ELR (cell line): ENCODE measurements around the gene RIMKLB.

ENCODE experiments used
- DNase-seq: peaks from one replicate; pipeline ENCODE4 v3.0.0-alpha.2; 2015; ENCODE audit warnings: low read depth

Gene RIMKLB

GRCh38 chr12:8697476-8698131 is at the start of gene RIMKLB:
Gene RIMKLB (plus strand): TSS chr12:8697991. CDS start chr12:8713867, 15,876 bp downstream.
- peak; percentile 84 for DNase-seq

GRCh38 chr12:8648576-8649205 is 49.1 kb upstream of the RIMKLB start:
- no peak for DNase-seq

- DNase-seq = no peak
Measured at GRCh38 chr12:8655421-8655820, 42.4 kb upstream of the RIMKLB start.

GRCh38 chr12:8658346-8658745 is 39.4 kb upstream of the RIMKLB start:
- DNase-seq = peak; percentile 54

DNA sequence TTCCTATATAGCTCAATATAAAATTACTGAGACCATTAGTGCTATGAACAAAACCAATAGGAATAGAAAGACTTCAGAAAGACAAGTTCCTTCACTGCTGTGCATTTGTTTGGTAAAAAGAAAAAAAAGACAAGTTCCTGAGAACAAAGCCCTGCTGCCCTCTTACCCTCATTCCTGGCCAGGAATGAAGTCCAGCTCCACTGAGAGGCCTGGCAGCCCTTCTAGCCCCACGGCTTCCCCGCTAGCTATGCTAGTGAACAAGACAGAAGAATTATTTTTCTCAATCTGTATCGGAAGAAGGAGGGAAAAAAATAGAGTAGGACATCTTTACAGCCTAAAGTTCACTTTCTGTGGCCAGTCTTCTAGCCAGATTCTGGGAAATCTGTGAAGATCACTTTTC is 36.8 kb upstream of the RIMKLB start:
- DNase-seq = no peak

DNA sequence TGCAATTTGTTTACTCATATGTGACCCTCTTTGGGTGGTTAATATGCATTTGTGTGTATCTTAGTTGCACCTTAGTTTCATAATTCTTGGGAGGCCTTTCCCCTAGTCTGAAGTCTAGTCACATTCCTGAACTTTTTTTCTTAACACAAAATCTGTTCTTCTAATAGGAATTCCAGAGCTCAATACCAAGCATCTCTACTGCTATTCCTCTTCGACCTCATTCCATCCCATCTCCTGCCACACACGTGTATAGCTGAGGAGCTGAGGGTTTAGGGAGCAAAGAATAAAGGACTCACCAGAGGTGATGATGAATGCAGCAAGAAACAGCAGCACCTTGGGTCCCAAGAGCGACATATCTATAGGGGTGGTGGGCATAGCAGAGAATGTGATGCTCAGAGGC is 36.0 kb upstream of the RIMKLB start:
- DNase-seq = no peak

GRCh38 chr12:8662593-8662992 is 35.2 kb upstream of the RIMKLB start, which contains the start of gene MFAP5:
Gene MFAP5 (minus strand): TSS chr12:8662826. CDS start chr12:8662104, 722 bp downstream.
- DNase-seq = no peak

GRCh38 chr12:8664228-8664913 is 33.4 kb upstream of the RIMKLB start:
- no peak for DNase-seq

GRCh38 chr12:8665759-8666158 is 32.0 kb upstream of the RIMKLB start:
- DNase-seq = no peak

DNA sequence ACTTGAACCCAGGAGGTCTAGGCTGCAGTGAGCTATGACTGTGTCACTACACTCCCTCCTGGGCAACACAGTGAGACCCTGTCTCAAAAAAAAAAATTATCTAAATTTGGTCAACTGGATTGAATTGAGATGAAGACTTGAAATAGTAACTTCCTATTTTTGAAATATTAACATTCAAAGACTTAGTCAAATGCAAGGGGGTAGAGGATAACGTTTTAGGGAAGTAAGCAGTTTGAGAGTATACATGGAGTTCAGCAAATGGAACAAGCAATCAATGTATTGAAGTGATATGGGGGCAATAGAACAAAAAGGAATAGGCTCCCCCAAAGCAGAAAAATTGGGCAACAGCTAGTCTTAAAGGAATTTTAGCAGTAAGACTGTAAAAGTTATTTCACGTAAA is 30.5 kb upstream of the RIMKLB start:
- DNase-seq = no peak

- DNase-seq = no peak
Measured at GRCh38 chr12:8668441-8668840, 29.4 kb upstream of the RIMKLB start.

- DNase-seq = no peak
Measured at GRCh38 chr12:8672381-8672780, 25.4 kb upstream of the RIMKLB start.

DNA sequence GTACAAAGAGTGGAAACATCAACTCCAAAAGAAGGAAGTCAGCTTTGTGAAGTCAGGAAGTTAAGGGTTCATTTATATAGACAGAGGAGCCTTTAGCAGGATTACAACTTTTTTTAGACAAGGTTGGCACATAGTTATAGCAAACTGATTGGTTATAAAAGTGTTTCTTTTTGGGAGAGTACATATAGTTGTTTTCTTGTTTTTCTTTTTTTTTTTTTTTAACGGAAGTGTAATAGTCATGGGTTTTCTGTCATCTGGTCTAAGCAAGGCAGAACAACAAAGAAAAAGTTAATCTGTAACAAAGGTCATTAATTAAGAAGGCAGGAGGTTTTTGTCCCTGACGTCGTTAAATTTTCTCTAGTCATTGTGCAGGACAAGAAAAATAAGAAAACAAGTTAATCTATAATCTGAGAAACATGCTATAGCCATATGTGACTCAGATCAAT is 22.2 kb upstream of the RIMKLB start:
- DNase-seq = no peak

DNA sequence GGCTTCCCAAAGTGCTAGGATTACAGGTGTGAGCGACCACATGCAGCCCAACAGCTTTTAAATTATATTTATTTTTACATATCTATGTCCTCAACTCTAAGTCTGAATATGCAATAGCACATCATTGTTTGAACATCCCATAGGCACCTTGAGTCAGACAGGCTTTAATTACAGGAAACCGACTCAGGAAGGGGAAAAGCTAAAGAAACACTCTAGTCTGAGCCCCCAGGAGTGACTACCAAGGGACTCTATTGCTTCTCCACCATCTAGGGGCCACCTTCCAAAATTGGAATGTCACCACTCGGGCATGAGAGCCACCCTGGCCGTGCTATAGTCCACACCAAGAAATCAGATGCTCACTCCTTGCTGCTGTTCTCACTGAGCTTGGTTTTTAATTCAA is 21.1 kb upstream of the RIMKLB start:
- DNase-seq = no peak

- no peak for DNase-seq
Measured at GRCh38 chr12:8677362-8677761, 20.4 kb upstream of the RIMKLB start.

DNA sequence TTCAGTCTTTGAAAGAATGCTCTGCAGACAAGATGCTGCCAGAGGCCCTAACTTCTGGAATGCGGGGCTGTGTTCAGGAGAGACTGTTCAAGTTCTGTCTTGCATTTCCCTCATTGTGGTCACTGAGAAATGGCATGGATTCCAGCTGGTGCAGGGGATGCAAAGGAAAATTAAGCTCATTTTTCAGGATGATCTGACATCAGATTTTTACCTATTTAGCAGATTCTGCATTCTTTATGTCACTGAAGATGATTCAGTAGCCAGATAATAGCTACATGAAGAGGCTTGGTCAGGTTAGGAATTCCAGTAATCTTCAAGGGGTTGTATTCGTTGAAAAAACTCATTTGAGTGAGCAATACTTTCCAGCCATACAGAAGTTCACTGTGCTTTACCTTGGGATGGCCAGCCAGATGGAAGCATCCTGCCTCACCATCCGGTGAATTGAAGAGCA is 19.1 kb upstream of the RIMKLB start:
- no peak for DNase-seq

DNA sequence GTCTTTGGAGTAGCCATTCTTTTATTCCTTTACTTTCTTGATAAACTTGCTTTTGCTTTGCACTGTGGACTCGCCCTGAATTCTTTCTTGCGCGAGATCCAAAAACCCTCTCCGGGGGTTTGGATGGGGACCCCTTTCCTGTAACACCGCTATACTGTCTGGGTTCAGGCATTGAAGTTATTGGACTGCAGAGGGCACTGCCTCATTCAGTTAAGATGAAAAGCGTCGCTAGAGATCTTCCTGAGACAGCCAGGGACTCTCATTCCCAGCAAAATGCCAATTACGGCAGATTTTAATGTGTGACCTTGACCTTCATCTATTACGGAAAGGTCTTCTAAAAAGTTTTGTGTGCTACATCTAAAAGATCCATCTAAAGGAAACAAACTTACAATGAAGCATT is 17.3 kb upstream of the RIMKLB start:
- DNase-seq = no peak

- DNase-seq = no peak
Measured at GRCh38 chr12:8681129-8681884, 16.5 kb upstream of the RIMKLB start.

GRCh38 chr12:8685051-8685450 is 12.7 kb upstream of the RIMKLB start:
- DNase-seq = no peak

DNA sequence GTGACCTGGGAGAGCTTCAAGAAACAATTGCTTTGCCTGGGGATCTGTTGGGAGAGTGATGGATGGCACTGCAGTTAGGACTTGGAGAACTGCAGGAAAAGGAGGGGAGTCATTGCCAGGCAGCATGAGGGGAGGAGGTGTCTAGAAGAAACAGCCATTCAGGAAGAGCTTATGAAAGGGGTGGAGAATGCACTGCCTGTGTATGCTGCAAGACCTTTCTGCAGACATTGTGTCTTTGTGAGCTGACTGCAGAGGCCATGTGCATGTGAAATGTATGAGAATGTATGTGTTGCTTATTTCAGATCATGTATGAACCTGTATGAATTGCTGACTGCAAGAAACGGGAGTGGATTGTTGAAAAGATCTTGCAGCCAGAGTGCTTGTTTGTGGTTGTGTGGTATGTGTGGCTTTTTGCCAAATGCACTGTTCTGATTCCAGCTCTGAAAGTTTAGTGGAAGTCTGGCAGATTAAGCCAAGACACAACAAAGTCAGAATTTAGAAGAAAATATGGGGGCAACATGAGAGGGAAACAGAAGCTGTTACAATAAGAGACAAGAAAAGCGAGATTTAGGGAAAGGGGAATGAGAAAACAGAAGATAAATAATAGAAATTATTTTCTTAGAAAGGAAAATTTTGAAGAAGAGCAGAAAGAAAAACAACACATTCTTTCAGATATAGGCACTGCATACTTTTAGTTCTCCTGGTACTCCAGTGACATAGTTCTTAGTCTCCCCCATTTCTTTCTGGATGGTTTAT is 9.8 kb upstream of the RIMKLB start:
- peak; percentile 64 for DNase-seq

GRCh38 chr12:8689681-8690080 is 8.1 kb upstream of the RIMKLB start:
- DNase-seq = no peak

GRCh38 chr12:8692573-8692972 is 5.2 kb upstream of the RIMKLB start:
- DNase-seq = no peak
